GM19467 (cell line): ENCODE results near the gene ITGB6.

Source experiments
- ATAC-seq: cut with Tn5 transposase; IDR thresholded peaks from one replicate; pipeline ENCODE4 v1.9.1; 2021; ENCODE audit warnings: mild to moderate bottlenecking, moderate library complexity; ENCODE audit not compliant: unreplicated experiment

ITGB6 gene

GRCh38 chr2:160104115-160104514, 96.0 kb downstream of the ITGB6 start:
- no peak for ATAC-seq

- ATAC-seq: no peak
Measured at GRCh38 chr2:160097326-160097725, 102.7 kb downstream of the ITGB6 start.

GRCh38 chr2:160096409-160096808, 103.7 kb downstream of the ITGB6 start:
- no peak for ATAC-seq

GRCh38 chr2:160092445-160092844, 107.6 kb downstream of the ITGB6 start:
- no peak for ATAC-seq

- ATAC-seq: no peak
Measured at GRCh38 chr2:160091381-160091780, 108.7 kb downstream of the ITGB6 start.

GRCh38 chr2:160087854-160088745, 112.0 kb downstream of the ITGB6 start:
- ATAC-seq: no peak

GRCh38 chr2:160085662-160086061, 114.4 kb downstream of the ITGB6 start:
- ATAC-seq: no peak

GRCh38 chr2:160077912-160078810, 121.9 kb downstream of the ITGB6 start:
- no peak for ATAC-seq

GRCh38 chr2:160076914-160077313, 123.2 kb downstream of the ITGB6 start:
- ATAC-seq: no peak

- ATAC-seq: no peak
Measured at GRCh38 chr2:160076241-160076640, 123.8 kb downstream of the ITGB6 start.

GRCh38 chr2:160075171-160075570, 124.9 kb downstream of the ITGB6 start:
- no peak for ATAC-seq

GRCh38 chr2:160073284-160073888, 126.7 kb downstream of the ITGB6 start:
- ATAC-seq: no peak

- ATAC-seq: no peak
Measured at GRCh38 chr2:160068906-160069305, 131.2 kb downstream of the ITGB6 start.

GRCh38 chr2:160064916-160065315, 135.2 kb downstream of the ITGB6 start:
- ATAC-seq: no peak

- ATAC-seq: no peak
Measured at GRCh38 chr2:160063879-160064612, 136.0 kb downstream of the ITGB6 start.

- ATAC-seq: no peak
Measured at GRCh38 chr2:160063271-160063670, 136.8 kb downstream of the ITGB6 start.

GRCh38 chr2:160062292-160063005, 137.6 kb downstream of the ITGB6 start, which contains the start of gene PLA2R1:
Gene PLA2R1 (minus strand): TSS chr2:160062615. CDS start chr2:160062403, 212 bp downstream.
- no peak for ATAC-seq

GRCh38 chr2:160061944-160062291, 138.2 kb downstream of the ITGB6 start:
- no peak for ATAC-seq

GRCh38 chr2:160061533-160061932, 138.5 kb downstream of the ITGB6 start:
- no peak for ATAC-seq

GRCh38 chr2:160060297-160060696, 139.8 kb downstream of the ITGB6 start:
- no peak for ATAC-seq
